ENCODE data around the gene GAGE12D. TPM values are rescaled to one million over a fixed set of nuclear protein-coding genes. Genes with fewer than 3 reads are reported as not detected.

Gene GAGE12D
- total RNA-seq, 1 donor from 2014 or later: not detected

Other genes with a start within 250 kb of the GAGE12D start
- not detected in 2 replicates for gene GAGE10, start 238.1 kb upstream of the GAGE12D start, total RNA-seq
- gene GAGE12J, start 219.7 kb upstream of the GAGE12D start, total RNA-seq: not detected in 2 replicates
- not detected in 2 replicates for gene GAGE13, start 210.2 kb upstream of the GAGE12D start, total RNA-seq
- not detected in 2 replicates for gene GAGE12C, start 9.6 kb upstream of the GAGE12D start, total RNA-seq
- gene GAGE12E, start 9.6 kb downstream of the GAGE12D start, total RNA-seq: not detected in 2 replicates
- not detected in 2 replicates for gene GAGE12F, start 19.1 kb downstream of the GAGE12D start, total RNA-seq
- gene GAGE12G, start 28.7 kb downstream of the GAGE12D start, total RNA-seq: not detected in 2 replicates
- not detected in 2 replicates for gene GAGE12H, start 38.2 kb downstream of the GAGE12D start, total RNA-seq
- not detected in 2 replicates for gene GAGE2A, start 47.8 kb downstream of the GAGE12D start, total RNA-seq
- not detected in 2 replicates for gene GAGE1, start 57.3 kb downstream of the GAGE12D start, total RNA-seq
- not detected in 2 replicates for gene PAGE1, start 154.3 kb downstream of the GAGE12D start, total RNA-seq

Data from neural crest cell (in vitro differentiated cells).